ENCODE results near the gene BRCA1. TPM values are rescaled to one million over a fixed set of nuclear protein-coding genes. Genes with fewer than 3 reads are reported as not detected.
A peak's percentile ranks its signal among the peaks of the same experiment; 100 is the strongest.

The BRCA1 gene
- total RNA-seq, 2 experiments from 2014 or later = 1.2 to 1.3 TPM

GRCh38 chr17:43025766-43026537 lies 99.2 kb downstream of the BRCA1 start:
- Mint-ChIP-seq H3K9me3 (no peaks in the 10 kb centered on the region), H3K27ac (peak overlapping the region; percentile 73), H3K27me3 (no peaks in the 10 kb centered on the region), H3K4me3 (peak overlapping the region; percentile 88), H3K36me3 (ENCODE audit: low read depth) (no peaks in the 10 kb centered on the region), H3K4me1 (ENCODE audit: low read depth) (peaks cover 18% of the 10 kb centered on the region)
- no peak for ATAC-seq (ENCODE audit: poor library complexity)
- ChIA-PET POLR2A (interaction anchor here (1.2 to 2.8 kb wide), 3 partner anchors 146 to 342 kb away, joined by 3 to 13 read pairs (median 3); no protein-coding TSS in a partner anchor), CTCF (interaction anchor here (1.2 kb wide), 1 partner anchor 28 kb away, joined by 4 read pairs; the partner anchor contains the start of gene RPL27)
- H3K4me3 ChIP-seq (ENCODE audit: low read length) = no peak overlapping the region
- H3K4me1 ChIP-seq (ENCODE audit: insufficient read depth, low read length) = peaks cover 34% of the 10 kb centered on the region
- no peaks in the 10 kb centered on the region for H3K36me3 ChIP-seq (ENCODE audit: insufficient read depth, low read length)
- peak in 2 of 14 experiments; percentile 11 to 44 for DNase-seq
- H3K9me3 ChIP-seq (ENCODE audit: control insufficient read depth in 1 of 2, insufficient read depth in 1 of 2, low read length in 2 of 2) = no peaks in the 10 kb centered on the region
- H3K27me3 ChIP-seq (ENCODE audit: control insufficient read depth in 1 of 2, insufficient read depth in 2 of 2, low read length in 2 of 2) = no peaks in the 10 kb centered on the region
- TF ChIP-seq CTCF (IDR thresholded peaks at IDR 0.05) = no peak
- H3K27ac ChIP-seq (ENCODE audit: low read depth in 1 of 2, low read length in 2 of 2) = no peak overlapping the region
- intact Hi-C loops (cut with DNase I, micrococcal nuclease) = loop anchor here (5.0 to 10.0 kb wide), 3 partner anchors 99 to 141 kb away; partner anchors contain the start of gene BRCA1 (in 2 of the 2)

- H3K27ac ChIP-seq (ENCODE audit: low read depth in 1 of 2, low read length in 2 of 2) = no peak overlapping the region
- Mint-ChIP-seq H3K4me1 (ENCODE audit: low read depth) (peaks cover 22% of the 10 kb centered on the region), H3K27me3 (no peaks in the 10 kb centered on the region), H3K36me3 (ENCODE audit: low read depth) (no peaks in the 10 kb centered on the region), H3K9me3 (no peaks in the 10 kb centered on the region), H3K27ac (peak overlapping the region; percentile 73), H3K4me3 (peak overlapping the region; percentile 88)
- H3K27me3 ChIP-seq (ENCODE audit: control insufficient read depth in 1 of 2, insufficient read depth in 2 of 2, low read length in 2 of 2) = no peaks in the 10 kb centered on the region
- intact Hi-C loops (cut with DNase I, micrococcal nuclease) = loop anchor here (5.0 to 10.0 kb wide), 3 partner anchors 100 to 142 kb away; partner anchors contain the start of gene BRCA1 (in 2 of the 2)
- CTCF ChIA-PET = interaction anchor here (1.9 kb wide), 1 partner anchor 27 kb away, joined by 10 read pairs; the partner anchor contains the start of gene RPL27
- H3K36me3 ChIP-seq (ENCODE audit: insufficient read depth, low read length) = no peaks in the 10 kb centered on the region
- peaks cover 41% of the 10 kb centered on the region for H3K4me1 ChIP-seq (ENCODE audit: insufficient read depth, low read length)
- H3K9me3 ChIP-seq (ENCODE audit: control insufficient read depth in 1 of 2, insufficient read depth in 1 of 2, low read length in 2 of 2) = no peaks in the 10 kb centered on the region
- ATAC-seq (ENCODE audit: poor library complexity) (no peak), DNase-seq (no peak)
- peak overlapping the region; percentile 44 for H3K4me3 ChIP-seq (ENCODE audit: low read length)
- POLR2A ChIA-PET = interaction anchor here (0.7 to 2.8 kb wide), 9 partner anchors 13 to 459 kb away, joined by 3 to 29 read pairs (median 5); partner anchors contain the start of genes DHX8 and RPL27
- no peak for TF ChIP-seq CTCF (IDR thresholded peaks at IDR 0.05)
Observed at GRCh38 chr17:43025290-43025657, 99.9 kb downstream of the BRCA1 start.

- Mint-ChIP-seq H3K27ac (peak within 1 kb of the TSS; percentile 77), H3K9me3 (no peaks in the 10 kb centered on the region), H3K36me3 (ENCODE audit: low read depth) (no peaks in the 10 kb centered on the region), H3K27me3 (no peaks in the 10 kb centered on the region), H3K4me1 (ENCODE audit: low read depth) (peaks cover 28% of the 10 kb centered on the region), H3K4me3 (peak within 1 kb of the TSS; percentile 90)
- H3K4me3 ChIP-seq (ENCODE audit: low read length) = peak within 1 kb of the TSS; percentile 74
- no peaks in the 10 kb centered on the region for H3K36me3 ChIP-seq (ENCODE audit: insufficient read depth, low read length)
- ATAC-seq (ENCODE audit: poor library complexity) (peak; percentile 56), DNase-seq (peak; percentile 60 to 91 (median 71))
- CTCF ChIA-PET = interaction anchor here (0.6 to 1.9 kb wide), 9 partner anchors 16 to 1095 kb away, joined by 3 to 10 read pairs (median 3); partner anchors contain the start of genes DHX8 and RPL27
- no peaks in the 10 kb centered on the region for H3K9me3 ChIP-seq (ENCODE audit: control insufficient read depth in 1 of 2, insufficient read depth in 1 of 2, low read length in 2 of 2)
- intact Hi-C loops (cut with DNase I, micrococcal nuclease) = loop anchor here (1.0 to 10.0 kb wide), 7 partner anchors 100 to 459 kb away; partner anchors contain the start of genes BRCA1 (in 2 of the 2), DHX8 (in 1 of the 2) and TMEM106A (in 1 of the 2)
- TF ChIP-seq CTCF (IDR thresholded peaks at IDR 0.05) = peak; percentile 21
- peak within 1 kb of the TSS in 1 of 2 donors; percentile 56 for H3K27ac ChIP-seq (ENCODE audit: low read depth in 1 of 2, low read length in 2 of 2)
- peaks cover 48% of the 10 kb centered on the region for H3K4me1 ChIP-seq (ENCODE audit: insufficient read depth, low read length)
- H3K27me3 ChIP-seq (ENCODE audit: control insufficient read depth in 1 of 2, insufficient read depth in 2 of 2, low read length in 2 of 2) = no peaks in the 10 kb centered on the region
- POLR2A ChIA-PET = interaction anchor here (0.7 to 2.8 kb wide), 13 partner anchors 12 to 459 kb away, joined by 3 to 29 read pairs (median 7); partner anchors contain the start of genes BRCA1, DHX8, NBR1 and RPL27
Observed at GRCh38 chr17:43024407-43025289, 100.5 kb downstream of the BRCA1 start, which contains the start of gene RND2. Gene RND2, plus strand, starts transcription at chr17:43025231. Its CDS starts 117 bp downstream, at chr17:43025348.

Measured in CD4-positive, alpha-beta T cell (primary cell).